Measurements from ENCODE around the gene EPDR1. TPM values are rescaled to one million over a fixed set of nuclear protein-coding genes. Genes with fewer than 3 reads are reported as not detected.

EPDR1 gene
- total and polyA plus RNA-seq, 2 of the 4 experiments (the other 2 are of a cell fraction): under 0.01 to 0.09 TPM

- no TSS peak for BruUV-seq (replicated peaks)
- no peak overlapping the region for H3K4me2 ChIP-seq (ENCODE audit: low read depth, low read length)
- H2BK20ac ChIP-seq (ENCODE audit: low read depth, low read length): no peak overlapping the region
- TF ChIP-seq NFE2L2 (IDR thresholded peaks at IDR 0.05; ENCODE audit: low read depth, low read length) (no peak), CHD1 (IDR thresholded peaks at IDR 0.05; ENCODE audit: low read depth, low read length) (no peak), RCOR1 (IDR thresholded peaks at IDR 0.05; ENCODE audit: insufficient replicate concordance, low read length) (no peak), MAZ (IDR thresholded peaks at IDR 0.05; ENCODE audit: borderline replicate concordance, low read depth, low read length) (no peak), MXI1 (IDR thresholded peaks at IDR 0.05; ENCODE audit: borderline replicate concordance, low read depth, low read length) (no peak), RFX5 (IDR thresholded peaks at IDR 0.05; ENCODE audit: low read depth, low read length) (no peak), FOS (IDR thresholded peaks at IDR 0.05; ENCODE audit: low read depth, low read length) (no peak), ELK1 (IDR thresholded peaks at IDR 0.05; ENCODE audit: borderline replicate concordance, low read depth, low read length) (no peak), SMC3 (IDR thresholded peaks at IDR 0.05; ENCODE audit: low read depth, low read length) (no peak), MAFK (IDR thresholded peaks at IDR 0.05; ENCODE audit: low read depth, low read length) (no peak)
- no peak overlapping the region for H2BK15ac ChIP-seq (ENCODE audit: low read depth, low read length)
- no peak overlapping the region for H3K14ac ChIP-seq (replicated peaks; ENCODE audit: low read depth, low read length)
- H3K23ac ChIP-seq (ENCODE audit: low read depth, low read length): no peak overlapping the region
- ChIA-PET POLR2A (ENCODE audit: unreplicated experiment) (no interaction called here), CTCF (no interaction called here)
- no peak for ATAC-seq (ENCODE audit: low read depth)
- no peak overlapping the region for H3K4ac ChIP-seq (ENCODE audit: low read depth, low read length)
- H4K91ac ChIP-seq (ENCODE audit: insufficient read depth, low read depth, low read length): no peak overlapping the region
- H4K8ac ChIP-seq (ENCODE audit: low read depth in 2 of 2, low read length in 2 of 2): no peak overlapping the region
- dilution Hi-C loops (cut with HindIII; ENCODE audit: low sequenced_read_pairs, unreplicated experiment) (no loop called here), in situ Hi-C loops (cut with MboI; ENCODE audit: low sequenced_read_pairs) (no loop called here), intact Hi-C loops (cut with micrococcal nuclease) (no loop called here)
- H3K56ac ChIP-seq (ENCODE audit: extremely low read depth, insufficient read depth, low read length): no peak overlapping the region
- H3K9ac ChIP-seq (ENCODE audit: low read depth, low read length): no peak overlapping the region
- H3K18ac ChIP-seq (ENCODE audit: low read depth, low read length): no peak overlapping the region
- H2AFZ ChIP-seq (replicated peaks; ENCODE audit: low read length, poor library complexity): no peak overlapping the region
- H3K9me1 ChIP-seq (ENCODE audit: insufficient read depth, low read length): no peaks in the 10 kb centered on the region
- no peak overlapping the region for H2BK120ac ChIP-seq (ENCODE audit: low read depth, low read length)
- H4K20me1 ChIP-seq (ENCODE audit: insufficient read depth, low read length): no peaks in the 10 kb centered on the region
- H3K27me3 ChIP-seq (ENCODE audit: control insufficient read depth, insufficient read depth, low read length): no peaks in the 10 kb centered on the region
- H3K4me1 ChIP-seq (ENCODE audit: control insufficient read depth, insufficient read depth, low read length): no peaks in the 10 kb centered on the region
- no peaks in the 10 kb centered on the region for H3K79me1 ChIP-seq (ENCODE audit: low read depth in 1 of 2, low read length in 2 of 2)
- H2AK5ac ChIP-seq (ENCODE audit: low read depth, low read length): no peak overlapping the region
- no peak overlapping the region for H3K27ac ChIP-seq (ENCODE audit: insufficient read depth, low read length)
- no peak overlapping the region for H2BK5ac ChIP-seq (ENCODE audit: low read depth, low read length, poor library complexity, severe bottlenecking)
- H2AK9ac ChIP-seq (replicated peaks; ENCODE audit: low read depth, low read length, poor library complexity): no peak overlapping the region
- no peak overlapping the region for H4K5ac ChIP-seq (ENCODE audit: low read depth, low read length)
- DNase-seq: no peak
- H3K9me3 ChIP-seq (ENCODE audit: control insufficient read depth, insufficient read depth, low read length): peaks cover 3% of the 10 kb centered on the region; the same call in 1 of the 2 replicates
- H3K36me3 ChIP-seq (ENCODE audit: control insufficient read depth, insufficient read depth, low read length): no peaks in the 10 kb centered on the region
- 50% methylated on average over 1 of the region's 9 CpGs; no CpG with 5 or more reads in 1 of the 2 experiments for WGBS, 2 experiments (ENCODE audit: extremely low coverage in 2 of 2, insufficient read length in 1 of 2)
- no peak overlapping the region for H3K4me3 ChIP-seq (ENCODE audit: insufficient read depth, low read depth, low read length)
Measured at GRCh38 chr7:37957221-37957970, 37.0 kb downstream of the EPDR1 start.
